Ectodermal cell (in vitro differentiated cells): Measurements from ENCODE around the gene PPIF.
"Not testable (repeated sequence)": the region's sequence is repeated elsewhere in the genome, so short reads cannot be mapped to it uniquely, and the experiment has no call there.

ENCODE experiments used
- H3K27ac ChIP-seq: 2 replicates; pipeline ENCODE4 v1.7.0; 2013; ENCODE audit warnings: mild to moderate bottlenecking, low read depth, low read length; ENCODE audit not compliant: insufficient read depth, poor library complexity, severe bottlenecking
- H3K27me3 ChIP-seq: 2 replicates; pipeline ENCODE4 v1.7.0; 2013; ENCODE audit warnings: mild to moderate bottlenecking, low read length; ENCODE audit not compliant: insufficient read depth, control insufficient read depth, poor library complexity, severe bottlenecking
- H3K36me3 ChIP-seq: one replicate; pipeline ENCODE4 v1.7.0; 2013; ENCODE audit warnings: low read length; ENCODE audit not compliant: control insufficient read depth, insufficient read depth
- H3K4me1 ChIP-seq: one replicate; pipeline ENCODE4 v1.7.0; 2013; ENCODE audit warnings: low read length; ENCODE audit not compliant: control insufficient read depth, insufficient read depth
- H3K4me3 ChIP-seq: 2 replicates; pipeline ENCODE4 v1.7.0; 2013; ENCODE audit warnings: low read depth, low read length, control low read depth; ENCODE audit not compliant: insufficient read depth
- H3K9me3 ChIP-seq: 2 replicates; pipeline ENCODE4 v1.7.0; 2013; ENCODE audit warnings: mild to moderate bottlenecking, low read length, moderate library complexity; ENCODE audit not compliant: control insufficient read depth
- WGBS, 2 experiments: methylation state at CpG; one replicate each; pipeline ENCODE4 v1.1.7; 2013; ENCODE audit warnings: missing lambda C conversion rate in 2 of 2; 5-methylcytosine and 5-hydroxymethylcytosine counted together

The PPIF gene

DNA sequence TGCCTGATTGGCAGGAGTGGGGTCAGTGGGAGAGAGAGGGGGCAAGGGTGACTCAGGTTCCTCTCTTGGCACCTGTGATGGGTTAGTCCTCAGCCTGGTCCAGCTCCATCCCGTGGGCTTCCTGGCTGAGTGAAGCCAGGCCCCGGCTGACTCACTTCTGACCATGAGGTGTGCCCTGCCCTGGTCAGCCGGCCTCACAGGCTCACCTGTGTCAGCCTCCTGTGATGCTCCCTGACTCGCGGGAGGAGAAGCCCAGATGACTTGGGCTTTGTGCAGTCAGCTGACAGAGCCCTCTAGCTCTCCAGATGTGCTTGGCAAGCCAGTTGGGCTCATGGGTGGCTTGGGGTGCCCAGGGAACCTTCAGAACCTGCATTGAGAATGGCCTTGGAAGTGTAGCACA is 16.0 kb upstream of the PPIF start:
- no peaks in the 10 kb centered on the region for H3K36me3 ChIP-seq
- no peak overlapping the region for H3K4me3 ChIP-seq
- H3K27me3 ChIP-seq: no peaks in the 10 kb centered on the region
- H3K4me1 ChIP-seq: no peaks in the 10 kb centered on the region
- no peak overlapping the region for H3K27ac ChIP-seq
- no peaks in the 10 kb centered on the region for H3K9me3 ChIP-seq
- 95% methylated on average over 5 of the region's 5 CpGs for WGBS, 2 experiments

DNA sequence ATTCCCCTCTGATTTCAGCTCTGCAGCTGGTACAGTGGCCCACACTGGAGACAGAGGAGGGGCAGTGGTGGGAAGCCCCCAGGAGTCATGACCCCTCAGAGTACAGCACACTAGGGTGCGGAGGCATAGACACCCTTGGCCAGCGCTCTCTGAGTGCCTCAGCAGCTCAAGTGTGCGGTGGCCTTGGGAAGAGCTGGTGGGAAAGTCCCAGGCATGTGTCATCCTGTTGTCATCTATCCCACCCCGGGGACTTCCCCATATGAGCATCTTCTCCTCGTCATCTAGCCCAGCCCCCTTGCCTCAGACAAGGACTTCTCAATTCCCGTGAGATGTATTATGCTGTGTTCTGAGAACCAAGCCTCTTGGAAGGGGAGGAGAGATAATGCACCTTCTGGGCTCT is 15.6 kb upstream of the PPIF start:
- H3K4me3 ChIP-seq: no peak overlapping the region
- H3K36me3 ChIP-seq: no peaks in the 10 kb centered on the region
- no peak overlapping the region for H3K27ac ChIP-seq
- no peaks in the 10 kb centered on the region for H3K27me3 ChIP-seq
- H3K9me3 ChIP-seq: no peaks in the 10 kb centered on the region
- 91 to 93% methylated on average over 6 of the region's 6 CpGs for WGBS, 2 experiments
- peaks cover 5% of the 10 kb centered on the region for H3K4me1 ChIP-seq

DNA sequence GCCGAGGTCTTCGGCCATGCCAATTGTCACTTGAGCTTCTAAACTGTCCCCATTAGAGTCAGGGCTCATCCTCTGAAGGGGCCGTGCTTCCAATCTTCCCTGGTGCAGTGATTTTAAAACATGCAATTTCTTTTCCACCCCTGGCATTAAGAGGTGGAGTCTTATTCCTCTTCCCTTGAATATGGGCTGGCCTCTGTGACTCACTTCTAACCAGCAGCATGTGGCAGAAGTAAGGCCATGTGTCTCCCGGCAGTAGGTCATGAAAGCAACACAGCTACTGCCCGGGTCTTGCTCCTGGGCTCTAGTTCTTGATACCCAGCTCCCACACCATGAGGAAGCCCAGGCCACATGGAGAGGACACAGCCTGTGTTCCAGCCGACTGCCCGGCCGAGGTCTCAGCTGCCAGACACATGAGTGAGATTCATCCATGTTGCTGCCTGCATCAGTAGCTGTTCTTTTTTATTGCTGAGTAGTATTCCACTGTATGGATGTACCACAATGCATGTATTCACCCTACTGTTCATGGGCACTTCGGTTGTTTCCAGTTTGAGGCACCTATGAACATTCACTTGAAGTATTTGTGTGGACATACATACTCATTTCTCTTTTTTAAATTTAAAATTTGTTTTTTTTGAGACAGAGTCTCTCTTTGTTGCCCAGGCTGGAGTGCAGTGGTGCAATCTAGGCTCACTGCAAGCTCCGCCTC is 14.5 kb upstream of the PPIF start:
- not testable (repeated sequence) for H3K4me3 ChIP-seq, H3K9me3 ChIP-seq, H3K27ac ChIP-seq, H3K36me3 ChIP-seq, H3K4me1 ChIP-seq, H3K27me3 ChIP-seq
- 73 to 90% methylated on average over 2 of the region's 10 CpGs for WGBS, 2 experiments

DNA sequence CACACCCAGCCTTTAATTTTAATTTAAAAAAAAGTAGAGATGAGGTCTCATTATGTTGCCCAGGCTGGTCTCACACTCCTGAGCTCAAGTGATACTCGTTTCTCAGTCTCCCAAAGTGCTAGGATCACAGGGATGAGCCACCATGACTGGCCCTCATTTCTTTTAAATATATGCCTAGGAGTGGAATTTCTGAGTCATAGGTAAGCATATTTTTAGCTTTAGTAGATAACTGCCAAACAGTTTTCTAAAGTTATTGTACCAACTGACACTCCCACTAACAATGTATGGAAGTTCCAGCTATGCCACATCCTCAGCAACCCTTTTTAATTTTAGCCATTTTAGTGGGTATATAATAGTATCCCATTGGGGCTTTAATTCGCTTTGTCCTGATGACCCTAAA is 13.8 kb upstream of the PPIF start:
- H3K4me1 ChIP-seq: peaks cover 7% of the 10 kb centered on the region
- H3K27me3 ChIP-seq: no peaks in the 10 kb centered on the region
- H3K9me3 ChIP-seq: no peaks in the 10 kb centered on the region
- no peak overlapping the region for H3K27ac ChIP-seq
- 93 to 98% methylated on average over 2 of the region's 2 CpGs for WGBS, 2 experiments
- no peaks in the 10 kb centered on the region for H3K36me3 ChIP-seq
- H3K4me3 ChIP-seq: no peak overlapping the region

DNA sequence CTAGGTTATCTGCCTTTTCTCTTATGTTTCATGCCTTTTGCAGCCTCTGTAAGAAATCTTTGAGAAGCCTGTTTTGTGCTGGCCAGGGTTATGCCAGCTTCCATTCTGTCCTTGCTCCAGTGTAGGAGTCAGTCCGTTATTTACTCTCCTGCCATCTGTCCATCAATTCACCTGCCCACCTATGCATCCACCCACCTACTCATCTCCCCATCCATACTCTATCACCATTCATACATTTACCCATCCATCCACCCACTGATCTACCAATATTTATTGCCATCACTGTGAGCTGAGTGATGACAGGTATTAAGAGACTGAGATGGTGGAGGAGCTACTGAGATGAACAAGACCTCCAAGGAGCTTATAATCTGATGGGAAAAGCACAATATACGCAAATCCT is 12.7 kb upstream of the PPIF start:
- Histone ChIP-seq H3K27ac (no peak overlapping the region), H3K9me3 (no peaks in the 10 kb centered on the region), H3K27me3 (no peaks in the 10 kb centered on the region), H3K4me1 (peaks cover 7% of the 10 kb centered on the region), H3K4me3 (no peak overlapping the region), H3K36me3 (no peaks in the 10 kb centered on the region)
- 90 to 92% methylated on average over 2 of the region's 2 CpGs for WGBS, 2 experiments

DNA sequence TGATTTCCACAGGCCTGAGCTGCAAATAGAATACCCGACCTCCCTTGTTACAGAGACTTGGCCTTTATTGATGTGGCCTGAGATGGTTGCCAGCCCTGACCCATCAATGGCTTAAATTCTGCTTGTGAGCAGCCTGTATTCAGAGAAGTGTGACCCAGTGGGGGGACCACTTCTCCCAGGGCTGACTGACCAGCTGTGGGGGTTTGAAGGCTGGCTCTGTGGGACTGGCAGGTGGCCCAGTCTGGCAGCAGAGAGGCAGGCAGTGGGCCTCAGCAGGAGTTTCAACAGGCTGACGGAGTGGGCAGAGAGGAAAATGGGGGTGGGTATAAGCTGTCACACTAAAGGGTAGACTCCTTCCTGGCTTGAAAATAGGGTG is 12.2 kb upstream of the PPIF start:
- H3K27me3 ChIP-seq: no peaks in the 10 kb centered on the region
- H3K27ac ChIP-seq: no peak overlapping the region
- H3K36me3 ChIP-seq: no peaks in the 10 kb centered on the region
- 76 to 78% methylated on average over 2 of the region's 2 CpGs for WGBS, 2 experiments
- peaks cover 7% of the 10 kb centered on the region for H3K4me1 ChIP-seq
- no peaks in the 10 kb centered on the region for H3K9me3 ChIP-seq
- no peak overlapping the region for H3K4me3 ChIP-seq

DNA sequence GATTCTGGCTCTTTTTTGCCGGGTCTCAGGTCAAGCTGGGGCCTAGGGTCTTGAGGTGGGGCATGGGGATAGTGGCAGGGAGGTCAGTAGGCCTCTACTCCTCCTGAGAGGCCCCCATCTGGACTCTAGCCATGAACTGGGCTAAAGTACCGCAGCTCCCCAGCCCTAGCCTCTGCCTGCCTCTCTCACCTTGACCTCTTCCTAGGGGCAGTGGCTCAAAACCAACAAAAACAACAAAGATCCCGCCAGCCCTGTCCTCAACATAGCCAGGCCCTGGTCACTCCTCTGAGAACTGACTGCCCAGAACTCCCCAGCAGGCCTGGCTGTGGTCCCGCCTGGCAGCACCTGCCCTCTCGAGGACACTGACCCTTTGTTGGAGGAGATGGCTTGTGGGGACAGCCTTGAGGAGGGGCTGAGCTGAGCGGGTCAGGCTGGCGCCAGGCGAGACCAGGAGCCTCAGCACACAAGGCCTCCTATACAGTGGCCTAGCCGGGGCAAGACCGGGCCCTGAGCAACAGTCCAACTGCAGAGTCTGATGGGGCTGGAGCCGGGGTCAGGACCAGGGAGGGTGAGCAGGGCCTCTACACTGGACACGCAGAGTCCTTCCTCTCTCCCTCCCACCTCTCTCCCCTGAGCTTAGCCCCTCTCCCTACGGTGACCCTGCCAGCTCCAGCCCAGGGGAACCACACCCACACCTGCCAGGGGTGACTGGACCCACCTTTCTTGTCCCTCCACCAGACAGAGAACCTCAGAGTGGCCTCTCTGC is 11.6 kb upstream of the PPIF start:
- Histone ChIP-seq H3K27ac (no peak overlapping the region), H3K36me3 (no peaks in the 10 kb centered on the region), H3K4me3 (no peak overlapping the region), H3K4me1 (peaks cover 7% of the 10 kb centered on the region), H3K27me3 (no peaks in the 10 kb centered on the region), H3K9me3 (no peaks in the 10 kb centered on the region)
- WGBS, 2 experiments: 85% methylated on average over 13 of the region's 13 CpGs

DNA sequence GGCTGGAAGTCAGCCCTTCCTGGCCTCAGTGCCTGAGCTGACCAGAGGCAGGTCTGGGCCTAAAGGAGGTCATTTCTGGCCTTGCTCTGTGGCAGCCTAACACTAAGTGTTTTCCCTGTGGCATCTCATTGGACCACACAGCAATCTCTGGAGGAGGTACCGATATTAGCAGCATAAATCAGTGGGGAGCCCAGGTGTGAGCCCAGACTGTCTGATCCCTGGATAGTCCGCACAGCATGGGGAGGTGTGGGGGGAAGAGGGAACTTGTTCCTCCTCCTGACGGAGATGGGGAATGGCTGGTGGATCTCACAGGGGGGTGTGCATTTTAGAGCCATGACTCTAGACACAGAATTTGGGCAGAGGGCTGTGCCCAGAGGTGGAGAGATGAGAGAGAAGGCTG is 11.0 kb upstream of the PPIF start:
- Histone ChIP-seq H3K4me1 (peaks cover 7% of the 10 kb centered on the region), H3K27ac (no peak overlapping the region), H3K27me3 (no peaks in the 10 kb centered on the region), H3K4me3 (no peak overlapping the region), H3K9me3 (no peaks in the 10 kb centered on the region), H3K36me3 (no peaks in the 10 kb centered on the region)
- 76 to 80% methylated on average over 3 of the region's 3 CpGs for WGBS, 2 experiments

DNA sequence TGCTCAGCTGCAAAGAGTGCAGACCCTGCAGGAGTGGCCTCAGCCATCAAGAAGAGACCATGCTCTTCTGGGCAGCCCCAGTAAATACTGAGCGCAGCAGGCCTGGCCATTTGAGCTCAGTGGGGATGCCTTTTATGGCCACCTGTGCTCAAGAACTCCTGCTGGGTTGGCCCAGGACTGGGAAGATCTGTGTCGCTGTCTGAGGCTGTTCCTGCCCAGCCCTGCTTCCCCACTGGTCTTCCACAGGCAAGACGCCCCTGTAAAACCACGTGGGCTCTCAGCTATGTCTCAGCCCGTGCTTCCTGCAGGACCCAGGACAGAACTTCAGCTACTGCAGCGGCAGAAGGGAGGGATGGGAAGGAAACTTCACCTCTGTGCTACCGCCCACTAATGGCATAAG is 10.5 kb upstream of the PPIF start:
- no peak overlapping the region for H3K4me3 ChIP-seq
- H3K4me1 ChIP-seq: peaks cover 7% of the 10 kb centered on the region
- no peak overlapping the region for H3K27ac ChIP-seq
- H3K9me3 ChIP-seq: no peaks in the 10 kb centered on the region
- no peaks in the 10 kb centered on the region for H3K27me3 ChIP-seq
- H3K36me3 ChIP-seq: no peaks in the 10 kb centered on the region
- WGBS, 2 experiments: 45 to 47% methylated on average over 7 of the region's 7 CpGs

DNA sequence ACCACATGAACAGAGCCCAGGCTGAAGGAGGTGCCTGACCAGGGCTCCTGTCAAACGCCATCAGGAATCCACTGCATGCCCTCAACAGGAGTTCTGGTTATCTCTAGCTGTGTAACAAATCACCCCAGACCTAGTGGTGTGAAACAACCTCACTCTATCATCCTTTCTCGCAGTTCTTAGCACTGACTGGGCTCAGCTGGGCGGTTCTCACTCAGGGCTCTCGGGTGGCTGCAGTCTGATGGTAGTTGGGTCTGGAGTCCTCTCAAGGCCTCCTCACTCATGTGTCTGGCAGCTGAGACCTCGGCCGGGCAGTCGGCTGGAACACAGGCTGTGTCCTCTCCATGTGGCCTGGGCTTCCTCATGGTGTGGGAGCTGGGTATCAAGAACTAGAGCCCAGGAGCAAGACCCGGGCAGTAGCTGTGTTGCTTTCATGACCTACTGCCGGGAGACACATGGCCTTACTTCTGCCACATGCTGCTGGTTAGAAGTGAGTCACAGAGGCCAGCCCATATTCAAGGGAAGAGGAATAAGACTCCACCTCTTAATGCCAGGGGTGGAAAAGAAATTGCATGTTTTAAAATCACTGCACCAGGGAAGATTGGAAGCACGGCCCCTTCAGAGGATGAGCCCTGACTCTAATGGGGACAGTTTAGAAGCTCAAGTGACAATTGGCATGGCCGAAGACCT is 9.3 kb upstream of the PPIF start:
- H3K4me3 ChIP-seq, H3K4me1 ChIP-seq, H3K27me3 ChIP-seq, H3K9me3 ChIP-seq, H3K27ac ChIP-seq, H3K36me3 ChIP-seq: not testable (repeated sequence)
- WGBS, 2 experiments: 94% methylated on average over 4 of the region's 11 CpGs
